Uterus (tissue), 4 donors: ENCODE measurements around the gene DRC3. TPM values are rescaled to one million over a fixed set of nuclear protein-coding genes. Genes with fewer than 3 reads are reported as not detected.

Experiments
- DNase-seq, 2 donors: peaks; one replicate each; pipeline ENCODE4 v3.0.0-alpha.2; 2019 to 2020
- H3K27ac ChIP-seq, 2 donors: fragments of 200-600 bp; sonication (generic); 1 replicate in 1 of 2; 2 replicates in 1 of 2; pipeline ENCODE4 v1.5.1; 2016 to 2018
- H3K27me3 ChIP-seq, 2 donors: fragments of 200-600 bp; sonication (generic); one replicate each; pipeline ENCODE4 v1.5.1; 2018 to 2019; ENCODE audit warnings: control low read depth in 1 of 2
- H3K36me3 ChIP-seq, 2 donors: fragments of 200-600 bp; sonication (generic); one replicate each; pipeline ENCODE4 v1.5.1; 2019; ENCODE audit warnings: control low read depth in 1 of 2
- H3K4me1 ChIP-seq, 2 donors: fragments of 200-600 bp; sonication (generic); one replicate each; pipeline ENCODE4 v1.5.1; 2018 to 2019; ENCODE audit warnings: control low read depth in 1 of 2
- H3K4me3 ChIP-seq, 2 donors: fragments of 200-600 bp; sonication (generic); 1 replicate in 1 of 2; 2 replicates in 1 of 2; pipeline ENCODE4 v1.5.1; 2018 to 2019; ENCODE audit warnings: mild to moderate bottlenecking in 1 of 2
- H3K9me3 ChIP-seq, 2 donors: fragments of 200-600 bp; sonication (generic); one replicate each; pipeline ENCODE4 v1.5.1; 2019; ENCODE audit warnings: control low read depth in 1 of 2
- CTCF ChIP-seq, 4 experiments: fragments of 200-600 bp in 2 of 4; fragments of 450-650 bp in 2 of 4; sonication (generic) in 2 of 4; IDR thresholded peaks; one replicate each; pipeline ENCODE4 v1.5.1; 2016 to 2019; ENCODE audit warnings: antibody characterized with exemption in 4 of 4, mild to moderate bottlenecking in 2 of 4, moderate library complexity in 1 of 4
- POLR2A ChIP-seq, 2 donors: fragments of 450-650 bp; IDR thresholded peaks; one replicate each; pipeline ENCODE4 v1.6.1; 2016; ENCODE audit warnings: antibody characterized with exemption in 2 of 2, mild to moderate bottlenecking in 1 of 2, moderate library complexity in 1 of 2
- intact Hi-C: fragments of 100-400 bp; cut with DNase I; formaldehyde crosslinking; loops from one replicate; pipeline ENCODE4 v1.15.1; 2023; ENCODE audit warnings: low total_unique reads
- total RNA-seq, 4 donors: library from RNA; depleted of rRNA in 3 of 4; stranded (reverse); fragments of >200 nt in 3 of 4; gene quantifications; one replicate each; pipeline versions ENCODE4 v1.1.0 to v1.2.4, GENCODE V29; 2014 to 2023
- donor health status: DM: yes; HTN: yes; CAD: no.

The DRC3 gene
- total RNA-seq, 4 donors from 2014 or later = 7.7 to 18.5 (median 13.6) TPM

GRCh38 chr17:17931159-17931558 lies 41.5 kb upstream of the DRC3 start:
- Histone ChIP-seq H3K27ac (no peak overlapping the region), H3K9me3 (no peaks in the 10 kb centered on the region), H3K27me3 (no peaks in the 10 kb centered on the region), H3K4me3 (no peak overlapping the region), H3K4me1 (no peaks in the 10 kb centered on the region), H3K36me3 (no peaks in the 10 kb centered on the region)
- no peak for TF ChIP-seq POLR2A (IDR thresholded peaks at IDR 0.05)
- TF ChIP-seq CTCF (IDR thresholded peaks at IDR 0.05) = no peak
- DNase-seq = no peak
- intact Hi-C loops = no loop called here

DNA sequence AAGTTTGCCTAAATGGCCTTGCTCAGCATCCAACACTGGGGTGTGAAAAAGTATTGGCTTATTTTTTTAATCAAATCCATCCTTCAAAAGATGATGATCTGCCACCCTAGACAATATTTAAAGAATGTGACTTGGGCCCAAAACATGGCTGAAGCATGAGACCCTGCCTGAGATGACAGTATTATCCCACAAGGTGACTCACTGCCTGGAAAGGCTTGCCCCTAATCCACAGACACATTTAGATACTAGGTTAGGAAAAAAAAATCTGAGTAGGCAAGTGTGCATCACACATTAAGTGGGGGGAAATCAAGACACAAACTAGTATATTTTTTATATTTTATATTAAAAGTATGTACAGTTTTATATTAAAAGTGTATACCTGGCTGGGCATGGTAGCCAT lies 38.9 kb upstream of the DRC3 start:
- TF ChIP-seq POLR2A (IDR thresholded peaks at IDR 0.05) = no peak
- no peak for TF ChIP-seq CTCF (IDR thresholded peaks at IDR 0.05)
- Histone ChIP-seq H3K9me3 (no peaks in the 10 kb centered on the region), H3K4me1 (no peaks in the 10 kb centered on the region), H3K27ac (no peak overlapping the region), H3K27me3 (no peaks in the 10 kb centered on the region), H3K36me3 (no peaks in the 10 kb centered on the region), H3K4me3 (no peak overlapping the region)
- intact Hi-C loops = no loop called here
- no peak for DNase-seq

GRCh38 chr17:17934214-17934613 lies 38.4 kb upstream of the DRC3 start:
- Histone ChIP-seq H3K27me3 (no peaks in the 10 kb centered on the region), H3K4me3 (no peak overlapping the region), H3K36me3 (no peaks in the 10 kb centered on the region), H3K9me3 (no peaks in the 10 kb centered on the region), H3K27ac (no peak overlapping the region), H3K4me1 (no peaks in the 10 kb centered on the region)
- intact Hi-C loops = no loop called here
- TF ChIP-seq CTCF (IDR thresholded peaks at IDR 0.05) = no peak
- no peak for TF ChIP-seq POLR2A (IDR thresholded peaks at IDR 0.05)
- no peak for DNase-seq

DNA sequence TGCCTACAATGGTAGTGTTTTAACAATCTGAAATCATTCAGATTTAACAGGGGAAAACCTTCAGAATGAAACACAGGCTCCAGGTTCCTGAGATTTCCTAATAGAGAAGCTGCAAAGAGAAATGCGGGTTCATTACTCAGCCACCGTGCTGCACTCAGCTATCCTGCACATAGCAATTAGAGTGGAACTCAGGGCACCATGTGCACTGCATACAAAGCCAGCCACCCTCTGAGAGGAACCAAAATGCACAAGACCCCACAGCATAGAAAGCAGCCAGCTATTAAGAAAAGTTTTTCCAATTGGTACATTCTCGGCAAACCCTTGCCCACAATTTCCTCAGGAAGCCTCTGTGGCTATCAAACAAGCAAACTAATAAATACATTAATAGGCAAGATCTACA lies 37.9 kb upstream of the DRC3 start:
- H3K4me1 ChIP-seq = no peaks in the 10 kb centered on the region
- no peak overlapping the region for H3K27ac ChIP-seq
- H3K9me3 ChIP-seq = no peaks in the 10 kb centered on the region
- TF ChIP-seq CTCF (IDR thresholded peaks at IDR 0.05) = no peak
- TF ChIP-seq POLR2A (IDR thresholded peaks at IDR 0.05) = no peak
- H3K27me3 ChIP-seq = no peaks in the 10 kb centered on the region
- H3K36me3 ChIP-seq = no peaks in the 10 kb centered on the region
- no peak overlapping the region for H3K4me3 ChIP-seq
- DNase-seq = no peak
- intact Hi-C loops = no loop called here

DNA sequence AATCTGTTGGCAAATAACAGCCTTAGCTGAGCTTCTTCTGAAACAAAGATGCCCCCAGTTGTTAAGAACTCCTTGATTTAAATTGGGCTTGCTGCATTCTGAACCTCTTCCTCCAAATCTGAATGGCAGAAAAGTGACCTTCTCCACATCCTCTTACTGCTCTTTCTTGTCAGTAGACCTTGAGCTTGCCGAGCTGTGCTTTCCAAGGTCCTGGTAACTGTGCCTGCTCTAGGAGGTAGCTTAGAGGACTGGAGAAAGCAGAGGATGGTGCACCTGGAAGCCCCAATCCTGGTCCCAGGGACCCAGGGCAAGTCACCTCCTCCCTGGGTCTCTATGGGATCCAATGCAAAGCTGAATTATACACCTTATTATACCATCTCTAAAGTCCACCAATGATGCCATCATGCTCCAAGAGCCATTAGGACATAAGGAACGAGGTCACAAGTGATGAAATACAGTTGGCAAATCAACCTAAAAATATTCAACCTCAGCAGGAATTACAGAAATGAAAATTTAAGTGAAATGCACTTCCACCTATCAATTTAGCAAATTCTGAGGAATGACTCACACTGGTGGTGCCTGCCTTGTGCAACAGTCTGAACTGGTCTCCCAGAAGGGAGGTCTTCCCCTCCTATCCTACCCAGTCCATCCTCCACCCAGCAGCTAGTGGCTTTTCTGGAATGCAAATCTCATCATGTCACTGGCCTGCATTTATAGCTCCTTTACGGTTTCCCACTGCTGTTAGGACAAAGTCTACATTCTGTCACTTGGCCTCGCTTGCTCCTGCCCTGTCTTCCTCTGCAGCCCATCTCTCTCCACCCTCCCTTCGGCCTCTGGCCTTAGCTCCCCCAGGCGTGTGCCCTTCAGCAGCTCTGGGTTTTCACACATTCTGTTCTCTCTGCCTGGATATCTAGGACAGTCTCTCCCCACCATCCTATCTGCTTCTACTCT lies 37.1 kb upstream of the DRC3 start:
- Histone ChIP-seq H3K4me1 (no peaks in the 10 kb centered on the region), H3K4me3 (no peak overlapping the region), H3K9me3 (no peaks in the 10 kb centered on the region), H3K36me3 (no peaks in the 10 kb centered on the region), H3K27me3 (no peaks in the 10 kb centered on the region), H3K27ac (no peak overlapping the region)
- DNase-seq = no peak
- TF ChIP-seq CTCF (IDR thresholded peaks at IDR 0.05) = no peak
- no peak for TF ChIP-seq POLR2A (IDR thresholded peaks at IDR 0.05)
- intact Hi-C loops = no loop called here
